CD4-positive, alpha-beta T cell (primary cell): ENCODE results near the gene RAB15. TPM values are rescaled to one million over a fixed set of nuclear protein-coding genes. Genes with fewer than 3 reads are reported as not detected.

Experiments
- ATAC-seq: fragments of 200-7000 bp; cut with Tn5 transposase; one replicate; pipeline ENCODE4 v1.10.0; 2022; ENCODE audit warnings: mild to moderate bottlenecking; ENCODE audit not compliant: poor library complexity
- CTCF ChIA-PET: fragments of 350-600 bp; sonication (Branson Sonifier 250); formaldehyde crosslinking; loops from one replicate; lab custom pipeline; 2021; ENCODE audit warnings: antibody characterized with exemption, inconsistent platforms; lab: Charles Lee
- POLR2A ChIA-PET: fragments of 350-600 bp; sonication (Branson Sonifier 250); formaldehyde crosslinking; loops from one replicate; lab custom pipeline; 2021; ENCODE audit warnings: antibody characterized with exemption, inconsistent platforms; lab: Charles Lee
- DNase-seq, 14 experiments: peaks; one replicate each; pipeline ENCODE4 v3.0.0-alpha.2; 2013 to 2020; ENCODE audit warnings: mixed read lengths in 2 of 14
- H3K27ac ChIP-seq, 2 donors: one replicate each; pipeline versions ENCODE4 v1.5.1 to v1.7.0; 2013; ENCODE audit warnings: low read length in 2 of 2, low read depth in 1 of 2, mild to moderate bottlenecking in 1 of 2
- H3K27me3 ChIP-seq, 2 experiments: 1 replicate in 1 of 2; 2 replicates in 1 of 2; pipeline versions ENCODE4 v1.6.1 to v1.7.0; 2013; ENCODE audit warnings: low read length in 2 of 2, control low read depth in 1 of 2, mild to moderate bottlenecking in 1 of 2, moderate library complexity in 1 of 2; ENCODE audit not compliant: insufficient read depth in 2 of 2, control insufficient read depth in 1 of 2
- H3K36me3 ChIP-seq: one replicate; pipeline ENCODE4 v1.6.1; 2013; ENCODE audit warnings: low read length, control low read depth; ENCODE audit not compliant: insufficient read depth
- H3K4me1 ChIP-seq: one replicate; pipeline ENCODE4 v1.6.1; 2013; ENCODE audit warnings: low read length, control low read depth; ENCODE audit not compliant: insufficient read depth
- H3K4me3 ChIP-seq: one replicate; pipeline ENCODE4 v1.5.1; 2013; ENCODE audit warnings: mild to moderate bottlenecking, low read length, moderate library complexity
- H3K9me3 ChIP-seq, 2 experiments: 1 replicate in 1 of 2; 2 replicates in 1 of 2; pipeline versions ENCODE4 v1.6.1 to v1.7.0; 2013; ENCODE audit warnings: low read length in 2 of 2, mild to moderate bottlenecking in 2 of 2, control low read depth in 1 of 2, moderate library complexity in 1 of 2; ENCODE audit not compliant: control insufficient read depth in 1 of 2, insufficient read depth in 1 of 2
- H3K27ac Mint-ChIP-seq: one replicate; pipeline ENCODE4 v1.8.0; 2020; ENCODE audit warnings: mixed read lengths
- H3K27me3 Mint-ChIP-seq: one replicate; pipeline ENCODE4 v1.8.0; 2021; ENCODE audit warnings: mixed read lengths
- H3K36me3 Mint-ChIP-seq: one replicate; pipeline ENCODE4 v1.8.0; 2021; ENCODE audit warnings: low read depth, mixed read lengths
- H3K4me1 Mint-ChIP-seq: one replicate; pipeline ENCODE4 v1.8.0; 2021; ENCODE audit warnings: low read depth, mixed read lengths
- H3K4me3 Mint-ChIP-seq: one replicate; pipeline ENCODE4 v1.8.0; 2020; ENCODE audit warnings: mild to moderate bottlenecking, mixed read lengths
- H3K9me3 Mint-ChIP-seq: one replicate; pipeline ENCODE4 v1.8.0; 2020; ENCODE audit warnings: mixed read lengths
- CTCF ChIP-seq: fragments of 200-600 bp; IDR thresholded peaks from one replicate; pipeline ENCODE4 v1.8.0; 2022; ENCODE audit warnings: antibody characterized with exemption, mild to moderate bottlenecking
- intact Hi-C, 2 experiments: fragments of 100-400 bp; cut with DNase I in 1 of 2; cut with micrococcal nuclease in 1 of 2; formaldehyde crosslinking; loops; one replicate each; pipeline versions ENCODE4 v1.15.1 to v1.9.0; 2023 to 2025; cut with DNase I, micrococcal nuclease
- total RNA-seq, 174 experiments: library from RNA in 2 of 174; stranded (reverse) in 2 of 174; gene quantifications; one replicate each; pipeline ENCODE4 v1.2.3 and lab custom pipeline; 2021 to 2026

RAB15 gene
- total RNA-seq, 2 experiments from 2014 or later = 2.6 to 3.8 TPM

DNA sequence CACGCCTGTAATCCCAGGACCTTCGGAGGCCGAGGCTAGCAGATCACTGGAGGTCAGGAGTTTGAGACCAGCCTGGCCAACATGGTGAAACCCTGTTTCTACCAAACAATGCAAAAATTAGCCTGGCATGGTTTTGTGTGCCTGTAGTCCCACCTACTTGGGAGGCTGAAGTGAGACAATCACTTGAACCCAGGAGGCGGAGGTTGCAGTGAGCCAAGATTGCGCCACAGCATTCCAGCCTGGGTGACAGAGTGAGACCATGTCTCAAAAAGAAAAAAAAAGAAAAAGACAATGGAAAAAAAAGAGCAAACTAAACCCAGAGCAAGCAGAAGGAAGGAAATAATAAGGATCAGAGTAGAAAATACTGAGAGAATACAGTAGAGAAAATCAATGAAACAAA lies 52.5 kb downstream of the RAB15 start:
- Histone ChIP-seq H3K9me3 (no peaks in the 10 kb centered on the region), H3K4me1 (peaks cover 32% of the 10 kb centered on the region), H3K4me3 (no peak overlapping the region), H3K27ac (no peak overlapping the region), H3K36me3 (peaks cover 18% of the 10 kb centered on the region), H3K27me3 (no peaks in the 10 kb centered on the region)
- H3K36me3 Mint-ChIP-seq = peaks cover 77% of the 10 kb centered on the region
- ATAC-seq (no peak), DNase-seq (no peak)
- ChIA-PET POLR2A (no interaction called here), CTCF (interaction anchor here (1.7 kb wide), 1 partner anchor 67 kb away, joined by 5 read pairs; the partner anchor contains the start of gene FNTB)
- intact Hi-C loops = loop anchor here in 1 of 2 experiments (5.0 to 10.0 kb wide), 5 partner anchors 65 to 1585 kb away; partner anchors contain the start of genes FNTB, GPHN, HSPA2 and MAX
- no peak for TF ChIP-seq CTCF
- H3K4me1 Mint-ChIP-seq = peaks cover 90% of the 10 kb centered on the region
- no peak overlapping the region for H3K4me3 Mint-ChIP-seq
- no peaks in the 10 kb centered on the region for H3K27me3 Mint-ChIP-seq
- no peaks in the 10 kb centered on the region for H3K9me3 Mint-ChIP-seq
- peak overlapping the region; percentile 70 for H3K27ac Mint-ChIP-seq

- no peak for TF ChIP-seq CTCF
- no peak overlapping the region for H3K27ac ChIP-seq
- POLR2A ChIA-PET = interaction anchor here (1.7 to 5.8 kb wide), 2 partner anchors 7 to 17 kb away, joined by 5 to 132 read pairs; no protein-coding TSS in a partner anchor
- Mint-ChIP-seq H3K36me3 (peaks cover 76% of the 10 kb centered on the region), H3K27me3 (no peaks in the 10 kb centered on the region), H3K4me3 (no peak overlapping the region), H3K27ac (peak overlapping the region; percentile 79), H3K4me1 (peaks cover 88% of the 10 kb centered on the region), H3K9me3 (no peaks in the 10 kb centered on the region)
- H3K36me3 ChIP-seq = peaks cover 14% of the 10 kb centered on the region
- H3K27me3 ChIP-seq = no peaks in the 10 kb centered on the region
- intact Hi-C loops = loop anchor here in 1 of 2 experiments (5.0 to 10.0 kb wide), 5 partner anchors 66 to 1586 kb away; partner anchors contain the start of genes FNTB, GPHN, HSPA2 and MAX
- no peak overlapping the region for H3K4me3 ChIP-seq
- peaks cover 32% of the 10 kb centered on the region for H3K4me1 ChIP-seq
- no peaks in the 10 kb centered on the region for H3K9me3 ChIP-seq
- ATAC-seq (no peak), DNase-seq (no peak)
- CTCF ChIA-PET = interaction anchor here (1.5 to 1.7 kb wide), 2 partner anchors 10 to 67 kb away, joined by 3 to 5 read pairs; partner anchors contain the start of gene FNTB
Measured at GRCh38 chr14:64919215-64919614, 52.9 kb downstream of the RAB15 start.

DNA sequence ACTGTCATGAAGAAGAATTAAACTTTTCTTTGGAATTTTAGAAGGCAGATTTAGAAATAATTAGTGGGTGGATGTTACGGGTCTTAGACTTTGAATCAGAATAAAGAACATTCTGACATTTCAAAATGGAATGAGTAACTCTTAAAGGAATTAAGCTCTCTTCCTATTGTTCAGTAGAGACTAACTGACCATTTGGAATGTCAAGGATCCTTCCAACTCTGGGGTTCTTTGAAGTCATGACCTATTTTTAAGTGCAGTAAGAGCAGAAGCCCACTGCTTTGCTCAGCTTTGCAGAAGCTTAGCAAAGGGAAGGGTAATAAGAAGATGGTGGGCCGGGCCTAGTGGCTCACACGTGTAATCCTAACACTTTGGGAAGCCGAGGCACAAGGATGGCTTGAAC lies 53.9 kb downstream of the RAB15 start:
- ChIA-PET CTCF (interaction anchor here (1.5 kb wide), 1 partner anchor 11 kb away, joined by 3 read pairs; no protein-coding TSS in a partner anchor), POLR2A (interaction anchor here (0.7 to 5.8 kb wide), 3 partner anchors 8 to 76 kb away, joined by 3 to 132 read pairs (median 5); no protein-coding TSS in a partner anchor)
- peaks cover 70% of the 10 kb centered on the region for H3K36me3 Mint-ChIP-seq
- Histone ChIP-seq H3K36me3 (peaks cover 10% of the 10 kb centered on the region), H3K4me3 (no peak overlapping the region), H3K4me1 (peaks cover 37% of the 10 kb centered on the region), H3K9me3 (no peaks in the 10 kb centered on the region), H3K27ac (no peak overlapping the region), H3K27me3 (no peaks in the 10 kb centered on the region)
- no peaks in the 10 kb centered on the region for H3K27me3 Mint-ChIP-seq
- no peak for TF ChIP-seq CTCF
- DNase-seq (no peak), ATAC-seq (no peak)
- intact Hi-C loops = loop anchor here in 1 of 2 experiments (5.0 to 10.0 kb wide), 5 partner anchors 67 to 1587 kb away; partner anchors contain the start of genes FNTB, GPHN, HSPA2 and MAX
- H3K9me3 Mint-ChIP-seq = no peaks in the 10 kb centered on the region
- H3K4me1 Mint-ChIP-seq = peaks cover 84% of the 10 kb centered on the region
- H3K4me3 Mint-ChIP-seq = peak overlapping the region; percentile 79
- H3K27ac Mint-ChIP-seq = peak overlapping the region; percentile 79
